ENCODE data around the gene SENP7. TPM values are rescaled to one million over a fixed set of nuclear protein-coding genes. Genes with fewer than 3 reads are reported as not detected.

Gene SENP7
- total RNA-seq, 2 donors from 2014 or later: 23.7 to 55.1 TPM

- ATAC-seq (ENCODE audit: insufficient number of reproducible peaks, low FRiP score, low read depth): no peak
- no peak for DNase-seq (ENCODE audit: low spot score)
- no peak for TF ChIP-seq CTCF (IDR thresholded peaks at IDR 0.05)
These were observed 88.8 kb downstream of the SENP7 start for GRCh38 chr3:101423984-101424888.

GRCh38 chr3:101418851-101419250, 94.2 kb downstream of the SENP7 start:
- no peaks in the 10 kb centered on the region for H3K36me3 ChIP-seq
- H3K4me1 ChIP-seq (ENCODE audit: control insufficient read depth in 1 of 2, low read depth in 2 of 2): no peaks in the 10 kb centered on the region
- no peak overlapping the region for H3K27ac ChIP-seq
- DNase-seq (ENCODE audit: low spot score): no peak
- H3K4me3 ChIP-seq: no peak overlapping the region
- TF ChIP-seq CTCF (IDR thresholded peaks at IDR 0.05): no peak
- H3K9me3 ChIP-seq: no peaks in the 10 kb centered on the region
- ATAC-seq (ENCODE audit: insufficient number of reproducible peaks, low FRiP score, low read depth): no peak
- no peaks in the 10 kb centered on the region for H3K27me3 ChIP-seq (replicated peaks; ENCODE audit: insufficient read depth)

More at GRCh38 chr3:101423984-101424888, 88.8 kb downstream of the SENP7 start:
- Histone ChIP-seq H3K4me3 (no peak overlapping the region), H3K4me1 (ENCODE audit: control insufficient read depth in 1 of 2, low read depth in 2 of 2) (no peaks in the 10 kb centered on the region), H3K27me3 (replicated peaks; ENCODE audit: insufficient read depth) (no peaks in the 10 kb centered on the region), H3K9me3 (no peaks in the 10 kb centered on the region), H3K36me3 (no peaks in the 10 kb centered on the region), H3K27ac (no peak overlapping the region)

GRCh38 chr3:101414121-101414520, 98.9 kb downstream of the SENP7 start:
- TF ChIP-seq CTCF (IDR thresholded peaks at IDR 0.05): no peak
- Histone ChIP-seq H3K4me3 (no peak overlapping the region), H3K36me3 (no peaks in the 10 kb centered on the region), H3K9me3 (no peaks in the 10 kb centered on the region), H3K27ac (no peak overlapping the region), H3K4me1 (ENCODE audit: control insufficient read depth in 1 of 2, low read depth in 2 of 2) (peaks cover 3 to 22% of the 10 kb centered on the region in 2 donors), H3K27me3 (replicated peaks; ENCODE audit: insufficient read depth) (no peaks in the 10 kb centered on the region)
- DNase-seq (ENCODE audit: low spot score) (no peak), ATAC-seq (ENCODE audit: insufficient number of reproducible peaks, low FRiP score, low read depth) (no peak)

GRCh38 chr3:101413656-101414055, 99.4 kb downstream of the SENP7 start:
- Histone ChIP-seq H3K27me3 (replicated peaks; ENCODE audit: insufficient read depth) (no peaks in the 10 kb centered on the region), H3K36me3 (no peaks in the 10 kb centered on the region), H3K4me1 (ENCODE audit: control insufficient read depth in 1 of 2, low read depth in 2 of 2) (peaks cover 3 to 22% of the 10 kb centered on the region in 2 donors), H3K9me3 (peaks cover 4% of the 10 kb centered on the region), H3K4me3 (no peak overlapping the region), H3K27ac (no peak overlapping the region)
- DNase-seq (ENCODE audit: low spot score) (no peak), ATAC-seq (ENCODE audit: insufficient number of reproducible peaks, low FRiP score, low read depth) (no peak)
- TF ChIP-seq CTCF (IDR thresholded peaks at IDR 0.05): no peak

GRCh38 chr3:101391413-101391950, 121.5 kb downstream of the SENP7 start:
- peaks cover 0 to 3% of the 10 kb centered on the region in 2 donors for H3K4me1 ChIP-seq (ENCODE audit: control insufficient read depth in 1 of 2, low read depth in 2 of 2)
- H3K4me3 ChIP-seq: no peak overlapping the region
- ATAC-seq (ENCODE audit: insufficient number of reproducible peaks, low FRiP score, low read depth): no peak
- no peak for TF ChIP-seq CTCF (IDR thresholded peaks at IDR 0.05)
- H3K27me3 ChIP-seq (replicated peaks; ENCODE audit: insufficient read depth): no peaks in the 10 kb centered on the region
- H3K36me3 ChIP-seq: no peaks in the 10 kb centered on the region
- no peak for DNase-seq (ENCODE audit: low spot score)
- no peak overlapping the region for H3K27ac ChIP-seq
- H3K9me3 ChIP-seq: peaks cover 12% of the 10 kb centered on the region
